GM12801 (cell line): Measurements from ENCODE around the gene SSX2IP.

Experiments
- TF ChIP-seq, protein P1 (sequence below): IDR thresholded peaks from one replicate; pipeline ENCODE4 v1.5.1; 2011; ENCODE audit warnings: control low read depth; ENCODE audit not compliant: insufficient read length; ENCODE audit errors: extremely low read depth

Gene SSX2IP

DNA sequence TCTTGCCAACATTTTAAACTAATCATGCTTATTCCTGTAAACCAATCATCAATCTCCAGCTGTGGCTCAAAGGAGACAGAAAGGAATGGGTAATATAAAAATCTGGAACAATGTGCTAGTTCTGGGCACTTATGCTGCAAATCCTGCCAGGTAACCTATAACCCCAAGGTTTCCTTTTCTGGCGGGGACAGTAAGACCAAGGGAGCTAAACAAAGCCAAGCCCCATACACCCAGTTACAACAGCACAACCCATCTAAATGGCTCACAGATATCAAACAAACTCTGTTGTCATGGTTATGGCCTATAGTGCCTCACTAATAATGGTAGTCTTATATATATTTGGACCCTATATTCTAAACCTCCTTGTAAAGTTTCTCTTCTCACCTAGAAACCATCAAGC, 79.2 kb downstream of the SSX2IP start:
- TF ChIP-seq, protein P1, sequence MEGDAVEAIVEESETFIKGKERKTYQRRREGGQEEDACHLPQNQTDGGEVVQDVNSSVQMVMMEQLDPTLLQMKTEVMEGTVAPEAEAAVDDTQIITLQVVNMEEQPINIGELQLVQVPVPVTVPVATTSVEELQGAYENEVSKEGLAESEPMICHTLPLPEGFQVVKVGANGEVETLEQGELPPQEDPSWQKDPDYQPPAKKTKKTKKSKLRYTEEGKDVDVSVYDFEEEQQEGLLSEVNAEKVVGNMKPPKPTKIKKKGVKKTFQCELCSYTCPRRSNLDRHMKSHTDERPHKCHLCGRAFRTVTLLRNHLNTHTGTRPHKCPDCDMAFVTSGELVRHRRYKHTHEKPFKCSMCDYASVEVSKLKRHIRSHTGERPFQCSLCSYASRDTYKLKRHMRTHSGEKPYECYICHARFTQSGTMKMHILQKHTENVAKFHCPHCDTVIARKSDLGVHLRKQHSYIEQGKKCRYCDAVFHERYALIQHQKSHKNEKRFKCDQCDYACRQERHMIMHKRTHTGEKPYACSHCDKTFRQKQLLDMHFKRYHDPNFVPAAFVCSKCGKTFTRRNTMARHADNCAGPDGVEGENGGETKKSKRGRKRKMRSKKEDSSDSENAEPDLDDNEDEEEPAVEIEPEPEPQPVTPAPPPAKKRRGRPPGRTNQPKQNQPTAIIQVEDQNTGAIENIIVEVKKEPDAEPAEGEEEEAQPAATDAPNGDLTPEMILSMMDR = no peak

DNA sequence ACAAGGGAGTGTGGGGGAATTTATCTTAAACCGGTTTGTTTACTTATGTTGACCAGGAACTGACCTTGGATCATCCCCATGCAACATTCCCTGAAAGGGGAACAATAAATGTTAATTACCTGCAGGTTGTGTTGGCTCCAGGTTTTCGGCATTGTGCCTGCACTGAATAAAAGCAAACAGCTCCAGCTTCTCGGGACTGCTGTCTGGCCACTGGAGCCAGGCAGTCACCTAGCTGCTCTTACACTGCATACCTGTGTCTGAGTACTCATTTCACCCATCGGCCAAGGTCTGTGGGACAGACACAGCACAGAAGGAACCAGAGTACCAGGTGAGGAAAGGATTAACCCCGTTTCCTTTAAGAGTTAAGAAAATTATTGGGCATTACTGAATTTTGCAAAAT, 83.3 kb downstream of the SSX2IP start:
- TF ChIP-seq, protein P1 = no peak

DNA sequence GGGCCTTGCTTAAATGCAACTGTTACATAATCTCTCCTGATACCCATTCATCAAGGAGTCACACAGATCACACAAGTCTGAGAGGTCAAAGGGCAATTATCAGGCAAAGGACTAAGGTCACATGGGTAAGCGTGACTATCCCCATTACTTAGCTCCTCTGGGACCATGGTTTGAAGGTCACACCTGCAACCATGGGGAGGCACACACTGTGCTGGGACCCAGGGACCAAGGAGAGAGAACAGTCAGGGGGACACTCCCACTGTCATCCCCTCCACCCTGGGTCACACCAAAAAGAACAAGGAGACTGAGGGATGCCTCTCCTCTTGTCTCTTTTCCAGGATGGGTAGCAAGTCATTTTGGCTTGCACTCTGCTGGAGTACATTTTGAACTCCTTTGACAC, 85.1 kb downstream of the SSX2IP start:
- TF ChIP-seq, protein P1 = no peak

DNA sequence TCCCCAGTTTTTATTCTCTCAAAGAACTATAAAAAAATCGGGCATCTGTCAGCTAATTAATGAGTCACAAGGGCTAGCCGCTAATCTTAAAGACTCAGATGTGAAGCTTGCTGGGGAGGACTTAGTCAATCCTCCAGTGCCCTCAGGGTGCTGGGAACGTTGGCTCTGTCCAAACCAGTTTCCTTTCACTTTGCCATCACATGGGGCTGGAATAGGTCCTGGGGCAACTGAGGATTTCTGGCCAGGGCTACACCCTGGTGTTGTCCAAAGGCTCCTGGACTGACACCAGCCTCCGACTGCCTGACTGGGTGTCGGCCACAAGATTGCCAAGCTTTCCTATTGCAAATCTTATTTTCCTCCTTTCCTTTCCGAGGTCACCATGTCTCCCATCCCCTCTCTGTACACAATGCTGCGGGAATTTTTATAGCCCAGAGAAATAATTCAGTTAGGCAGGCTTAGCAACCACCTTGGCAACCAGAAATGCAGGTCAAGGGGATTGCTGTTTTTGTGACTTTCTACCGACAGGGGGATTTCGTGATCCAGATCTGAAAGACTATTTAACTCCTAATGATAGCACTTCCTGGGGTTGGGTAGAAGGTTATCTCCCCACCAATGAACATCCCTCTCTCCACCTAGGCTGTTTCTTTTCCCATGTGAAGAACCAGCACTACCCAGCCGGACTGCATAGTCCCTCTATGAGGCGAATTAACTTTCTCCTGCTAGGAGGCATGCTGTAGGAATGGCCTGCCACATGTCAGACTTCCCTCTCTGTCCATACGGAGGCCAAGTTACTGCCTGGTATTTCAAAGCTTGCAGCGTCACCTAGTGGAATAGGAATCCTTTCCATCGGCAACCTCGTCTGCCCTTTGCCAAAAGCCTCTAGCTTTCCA, 86.1 kb downstream of the SSX2IP start:
- TF ChIP-seq, protein P1 = no peak

DNA sequence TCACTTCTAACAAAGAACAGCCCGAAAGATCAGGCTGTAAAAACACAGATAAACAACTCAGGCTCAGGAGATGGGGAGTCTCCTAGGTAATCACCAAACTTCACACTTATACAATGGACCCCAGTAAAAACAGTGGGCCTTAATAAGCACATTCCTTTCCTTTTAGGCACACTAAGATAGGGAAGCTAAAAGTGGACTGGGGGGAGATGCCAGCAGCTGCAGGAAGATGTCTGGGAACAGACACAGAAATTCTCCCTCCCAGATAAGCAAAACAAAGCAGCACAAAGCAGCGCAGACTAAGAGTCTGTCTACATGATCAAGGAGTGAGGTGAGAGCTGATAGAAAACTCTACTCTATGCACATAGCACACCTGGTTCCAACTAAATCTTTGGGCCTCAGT, 87.0 kb downstream of the SSX2IP start:
- TF ChIP-seq, protein P1 = no peak

DNA sequence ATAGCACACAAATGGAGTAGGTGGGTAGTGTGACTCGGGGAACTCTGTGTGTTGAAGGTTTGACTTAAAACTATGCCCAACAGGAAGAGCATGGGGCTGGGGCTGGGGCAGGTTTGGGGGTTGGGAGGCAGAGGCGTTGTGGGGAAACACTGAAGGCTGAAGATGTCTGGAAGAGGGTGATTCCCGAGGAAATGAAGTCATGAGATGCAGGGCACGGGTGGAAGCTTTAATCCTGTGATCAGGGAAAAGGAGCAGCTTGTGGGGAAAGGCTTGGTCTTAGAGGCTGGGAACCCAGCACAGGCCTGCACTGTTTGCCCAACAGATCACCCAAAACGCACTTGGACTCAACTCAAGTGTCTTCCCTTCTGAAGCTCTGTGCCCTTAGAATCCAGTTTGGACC, 89.5 kb downstream of the SSX2IP start:
- TF ChIP-seq, protein P1 = no peak

DNA sequence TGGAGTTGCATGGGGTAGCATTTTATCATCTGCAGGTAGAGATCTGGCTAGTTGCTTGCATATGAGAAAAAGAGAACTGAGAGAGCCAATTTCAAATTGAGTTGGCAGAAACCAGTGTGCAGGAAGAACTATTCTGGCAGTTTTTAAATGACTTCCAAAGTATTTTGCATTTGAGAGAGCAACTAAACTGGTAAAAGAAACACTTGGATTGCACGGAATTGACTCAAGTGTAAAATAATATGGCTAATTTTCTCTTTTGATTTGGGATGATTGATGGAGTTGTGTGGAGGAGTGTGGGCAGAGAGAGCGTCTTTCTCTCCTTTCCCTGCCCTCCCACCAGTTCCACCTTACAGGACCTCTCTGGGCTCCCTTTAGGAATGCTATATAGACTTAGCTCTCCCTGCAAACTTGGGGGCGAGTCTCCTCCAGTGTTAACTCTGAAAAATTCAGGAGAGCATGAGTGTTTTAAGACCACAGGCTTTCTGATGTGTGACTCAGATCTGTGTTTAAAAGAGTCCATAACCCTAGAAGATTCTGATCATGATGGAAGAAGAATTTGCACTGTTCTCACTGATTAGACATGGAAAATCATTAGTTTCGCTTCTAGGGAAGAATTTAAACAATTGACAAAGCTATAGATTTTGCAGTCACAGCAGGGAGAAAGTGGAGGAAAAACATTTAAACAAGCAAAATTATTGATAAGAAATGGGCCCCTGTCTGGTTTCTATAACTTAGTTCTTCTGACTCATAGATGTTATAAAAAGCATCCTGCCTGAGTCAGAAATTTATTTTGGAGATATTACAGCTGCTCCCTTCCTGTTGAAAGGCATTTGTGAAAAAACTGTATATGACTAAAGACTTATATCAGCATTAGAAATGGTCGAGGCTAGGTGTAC, 91.2 kb downstream of the SSX2IP start:
- TF ChIP-seq, protein P1 = no peak
